ENCODE results near the gene RAD51B. TPM values are rescaled to one million over a fixed set of nuclear protein-coding genes. Genes with fewer than 3 reads are reported as not detected.

The RAD51B gene
- total and polyA plus RNA-seq, 2 of the 13 experiments (the other 11 are each of a cell fraction or from before 2014, with no cell fraction given): 7.0 to 9.5 TPM

- TF ChIP-seq THAP8 (CRISPR knock-in tag; IDR thresholded peaks at IDR 0.05; ENCODE audit: borderline replicate concordance) (no peak), ZNF724P (CRISPR knock-in tag; IDR thresholded peaks at IDR 0.05; ENCODE audit: borderline replicate concordance) (no peak), ZNF639 (CRISPR knock-in tag; conservative IDR thresholded peaks at IDR 0.05) (no peak), REST (IDR thresholded peaks at IDR 0.05; ENCODE audit: borderline replicate concordance in 1 of 2, low read depth in 1 of 2, low read length in 2 of 2) (no peak), TCF12 (IDR thresholded peaks at IDR 0.05) (no peak), TCF12 (CRISPR knock-in tag; IDR thresholded peaks at IDR 0.05) (no peak), BCL6 (CRISPR knock-in tag; IDR thresholded peaks at IDR 0.05) (peak; percentile 21; the same call in 1 of the 2 replicates), HHEX (CRISPR knock-in tag; IDR thresholded peaks at IDR 0.05) (no peak), SOX13 (IDR thresholded peaks at IDR 0.05) (no peak), SOX13 (CRISPR knock-in tag; conservative IDR thresholded peaks at IDR 0.05 in 1 of 2, IDR thresholded peaks at IDR 0.05 in 1 of 2) (peak in 1 of 2 experiments; percentile 36; a peak in 1 of 4 replicates), ZSCAN5A (CRISPR knock-in tag; IDR thresholded peaks at IDR 0.05; ENCODE audit: borderline replicate concordance) (no peak), KLF9 (CRISPR knock-in tag; IDR thresholded peaks at IDR 0.05; ENCODE audit: low read depth) (no peak), MATR3 (CRISPR knock-in tag; IDR thresholded peaks at IDR 0.05) (no peak), NKX3-1 (CRISPR knock-in tag; IDR thresholded peaks at IDR 0.05) (no peak), AHDC1 (CRISPR knock-in tag; IDR thresholded peaks at IDR 0.05; ENCODE audit: borderline replicate concordance) (peak; percentile 28; the same call in 1 of the 2 replicates), NR2F2 (IDR thresholded peaks at IDR 0.05; ENCODE audit: borderline replicate concordance, low read depth) (no peak), SNRNP70 (IDR thresholded peaks at IDR 0.05; ENCODE audit: low read depth, low read length) (no peak), ZNF557 (CRISPR knock-in tag; IDR thresholded peaks at IDR 0.05) (no peak), ZNF468 (CRISPR knock-in tag; IDR thresholded peaks at IDR 0.05) (no peak)
Observed at GRCh38 chr14:68475802-68476201, 656.2 kb downstream of the RAD51B start (continued).

Measured in HepG2 (cell line).